GM12874 (cell line): ENCODE results near the gene USP44.

Experiments
- CTCF ChIP-seq: IDR thresholded peaks from 2 replicates; pipeline ENCODE4 v1.5.1; 2011; ENCODE audit warnings: low read depth, mild to moderate bottlenecking, control low read depth, low read length, moderate library complexity; ENCODE audit not compliant: insufficient read depth

The USP44 gene

GRCh38 chr12:95470300-95470699 lies 81.0 kb downstream of the USP44 start:
- no peak for TF ChIP-seq CTCF
